ENCODE measurements around the gene ESPN.
A peak's percentile ranks its signal among the peaks of the same experiment; 100 is the strongest.
"Not testable (repeated sequence)": the region's sequence is repeated elsewhere in the genome, so short reads cannot be mapped to it uniquely, and the experiment has no call there.

Gene ESPN, protein sequence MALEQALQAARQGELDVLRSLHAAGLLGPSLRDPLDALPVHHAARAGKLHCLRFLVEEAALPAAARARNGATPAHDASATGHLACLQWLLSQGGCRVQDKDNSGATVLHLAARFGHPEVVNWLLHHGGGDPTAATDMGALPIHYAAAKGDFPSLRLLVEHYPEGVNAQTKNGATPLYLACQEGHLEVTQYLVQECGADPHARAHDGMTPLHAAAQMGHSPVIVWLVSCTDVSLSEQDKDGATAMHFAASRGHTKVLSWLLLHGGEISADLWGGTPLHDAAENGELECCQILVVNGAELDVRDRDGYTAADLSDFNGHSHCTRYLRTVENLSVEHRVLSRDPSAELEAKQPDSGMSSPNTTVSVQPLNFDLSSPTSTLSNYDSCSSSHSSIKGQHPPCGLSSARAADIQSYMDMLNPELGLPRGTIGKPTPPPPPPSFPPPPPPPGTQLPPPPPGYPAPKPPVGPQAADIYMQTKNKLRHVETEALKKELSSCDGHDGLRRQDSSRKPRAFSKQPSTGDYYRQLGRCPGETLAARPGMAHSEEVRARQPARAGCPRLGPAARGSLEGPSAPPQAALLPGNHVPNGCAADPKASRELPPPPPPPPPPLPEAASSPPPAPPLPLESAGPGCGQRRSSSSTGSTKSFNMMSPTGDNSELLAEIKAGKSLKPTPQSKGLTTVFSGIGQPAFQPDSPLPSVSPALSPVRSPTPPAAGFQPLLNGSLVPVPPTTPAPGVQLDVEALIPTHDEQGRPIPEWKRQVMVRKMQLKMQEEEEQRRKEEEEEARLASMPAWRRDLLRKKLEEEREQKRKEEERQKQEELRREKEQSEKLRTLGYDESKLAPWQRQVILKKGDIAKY

DNA sequence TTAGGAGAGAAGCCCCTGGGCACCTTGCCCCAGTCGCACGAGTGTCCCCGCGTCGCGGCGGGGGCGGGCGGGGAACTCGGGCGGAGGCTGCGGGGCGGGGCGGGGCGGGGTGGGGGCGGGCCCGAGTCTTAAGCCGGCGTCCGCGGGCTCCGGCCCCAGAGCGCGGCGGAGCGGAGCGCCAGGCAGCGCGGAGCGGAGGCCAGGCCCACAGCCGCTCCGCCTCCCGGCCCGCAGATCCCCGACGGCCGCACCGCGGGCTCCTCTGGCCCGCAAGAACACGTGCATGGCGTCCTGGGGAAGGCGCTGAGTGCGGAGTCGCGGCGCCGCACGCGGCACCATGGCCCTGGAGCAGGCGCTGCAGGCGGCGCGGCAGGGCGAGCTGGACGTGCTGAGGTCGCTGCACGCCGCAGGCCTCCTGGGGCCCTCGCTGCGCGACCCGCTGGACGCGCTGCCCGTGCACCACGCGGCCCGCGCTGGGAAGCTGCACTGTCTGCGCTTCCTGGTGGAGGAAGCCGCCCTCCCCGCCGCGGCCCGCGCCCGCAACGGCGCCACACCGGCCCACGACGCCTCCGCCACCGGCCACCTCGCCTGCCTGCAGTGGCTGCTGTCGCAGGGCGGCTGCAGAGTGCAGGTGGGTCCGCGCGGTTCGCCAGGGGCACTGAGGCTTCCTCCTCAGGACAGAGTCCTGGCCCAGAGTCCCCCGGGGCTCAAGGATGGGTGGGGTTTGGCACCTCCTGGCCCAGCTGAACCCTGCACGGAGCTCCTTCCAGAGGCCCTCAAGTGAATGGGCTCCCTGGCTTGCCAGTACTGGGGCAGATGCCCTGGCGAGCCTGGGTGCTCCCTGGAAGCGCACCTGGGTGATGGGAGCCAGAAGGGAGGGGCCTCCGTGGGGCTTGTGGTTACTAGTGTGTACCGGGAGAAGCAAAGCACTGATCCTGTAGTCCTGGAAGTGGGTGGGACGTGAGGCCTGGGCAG lies at the start of gene ESPN:
ESPN (plus strand) TSS at position 158 of the 975 bp plus-strand sequence; CDS start at position 338, 180 bp downstream.
- DNase-seq (ENCODE audit: low spot score), result peak; percentile 49

DNA sequence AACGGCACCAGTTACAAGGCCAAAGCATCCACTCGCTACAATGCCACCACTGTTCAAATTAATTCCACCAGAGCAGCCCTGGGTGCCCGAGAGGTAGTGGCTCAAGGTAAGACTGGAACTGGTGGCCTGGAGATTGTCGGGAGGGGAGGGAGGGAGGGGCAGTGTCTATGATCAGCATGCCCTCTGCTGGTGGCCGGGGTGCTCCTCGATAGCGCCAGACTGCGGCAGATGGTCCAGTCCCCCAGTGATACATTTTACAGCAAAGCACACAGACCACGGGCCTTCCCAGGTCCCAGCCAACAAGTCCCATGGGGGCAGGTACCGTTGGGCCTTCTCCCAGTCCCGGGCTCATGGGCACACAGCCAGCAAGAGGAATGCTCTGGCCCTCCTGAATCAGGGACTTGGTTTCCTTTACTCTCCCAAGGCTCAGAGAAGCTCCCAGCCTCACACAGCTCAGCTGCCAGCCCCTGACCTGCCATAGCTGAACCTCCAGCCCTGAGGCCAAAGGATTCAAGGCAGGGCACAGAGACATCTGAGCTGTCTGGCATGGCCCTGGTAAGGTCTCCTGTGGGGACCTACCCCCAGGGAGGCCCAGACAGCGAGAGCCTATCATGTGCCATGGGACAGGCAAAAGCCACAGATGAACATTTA lies 46.4 kb upstream of the ESPN start:
- DNase-seq (ENCODE audit: low spot score), result no peak

DNA sequence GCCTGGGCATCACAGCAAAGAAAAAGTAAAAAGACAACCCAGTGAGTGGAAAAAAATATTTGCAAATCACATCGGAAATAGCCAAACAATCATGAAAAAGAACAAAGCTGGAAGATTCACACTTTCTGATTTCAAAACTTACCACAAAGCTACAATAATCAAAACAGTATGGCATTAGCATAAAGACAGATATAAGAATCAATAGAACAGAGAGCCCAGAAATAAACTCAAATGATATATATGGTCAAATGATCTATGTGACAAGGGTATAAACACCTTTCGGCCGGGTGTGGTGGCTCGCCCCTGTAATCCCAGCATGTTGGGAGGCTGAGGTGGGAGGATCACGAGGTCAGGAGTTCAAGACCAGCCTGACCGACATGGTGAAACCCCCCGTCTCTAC lies 44.5 kb upstream of the ESPN start:
- DNase-seq (ENCODE audit: low spot score), result no peak

DNA sequence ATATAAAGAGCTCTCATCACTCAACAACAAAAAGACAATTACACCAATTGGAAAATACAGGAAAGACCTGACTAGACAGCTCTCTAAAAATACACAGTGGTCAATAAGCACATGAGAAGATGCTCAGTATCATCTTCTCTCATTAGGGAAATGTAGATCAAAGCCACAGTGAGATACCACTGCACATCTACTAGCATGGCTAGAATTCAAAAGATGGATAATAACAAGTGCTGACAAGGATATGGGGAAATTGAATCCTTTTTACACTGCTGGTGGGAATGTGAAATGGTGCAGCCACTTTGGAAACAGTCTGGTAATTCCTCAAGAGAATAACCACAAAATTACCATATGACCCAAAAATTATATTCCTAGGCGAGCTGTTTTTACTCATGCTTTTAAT lies 40.4 kb upstream of the ESPN start:
- no peak for DNase-seq (ENCODE audit: low spot score)

DNA sequence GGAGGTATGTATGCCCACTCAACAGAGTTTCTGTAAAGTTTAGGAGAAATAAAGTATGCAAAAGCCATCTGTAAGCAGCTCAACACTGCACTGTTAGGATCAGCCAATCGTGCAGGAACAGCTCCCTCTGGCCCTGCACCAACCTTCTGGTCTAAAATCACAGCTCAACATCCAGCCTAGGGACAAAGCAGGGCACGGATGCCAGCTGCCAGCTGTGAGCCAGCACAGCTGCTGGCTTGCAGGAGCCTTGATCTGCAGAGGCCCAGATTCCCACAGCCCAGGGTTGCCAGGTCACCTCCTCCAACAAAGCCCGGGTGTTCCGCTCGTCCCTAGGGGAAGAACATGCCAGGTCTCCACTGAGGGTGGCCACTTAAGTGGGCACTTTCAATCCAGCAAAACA lies 39.6 kb upstream of the ESPN start:
- DNase-seq (ENCODE audit: low spot score), result no peak

DNA sequence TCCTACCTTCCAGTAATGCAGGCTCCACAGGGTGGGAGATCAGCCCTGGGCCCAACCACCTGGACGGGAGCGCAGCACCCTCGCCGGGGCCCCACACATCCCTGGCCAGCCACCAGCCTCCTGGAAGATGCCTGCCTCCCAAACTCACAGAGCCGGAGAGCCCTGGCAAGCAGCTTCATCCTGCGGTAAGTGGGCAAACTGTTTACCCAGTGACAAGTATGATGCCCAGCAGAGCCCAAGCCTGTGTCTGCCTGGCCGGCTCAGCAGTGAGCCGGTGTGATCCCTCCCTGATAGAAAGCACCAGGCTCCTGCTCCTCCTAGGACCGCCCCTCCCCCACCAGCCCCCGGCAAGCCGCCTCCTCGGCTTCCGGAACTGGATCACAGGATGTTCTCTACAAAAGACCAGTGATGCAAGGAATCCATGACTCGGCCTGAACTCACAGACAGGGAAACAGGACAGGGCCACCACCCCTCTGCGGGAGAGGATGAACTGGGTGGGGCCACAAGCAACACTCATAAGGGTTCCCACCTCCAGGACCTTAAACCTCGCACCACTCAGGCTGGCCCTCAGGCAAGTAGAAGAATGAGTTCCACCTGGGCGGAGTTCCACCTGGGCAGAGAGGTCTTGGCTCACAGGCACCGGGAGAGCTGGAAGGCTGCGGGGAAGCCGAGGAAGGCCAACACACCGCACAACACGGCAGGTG lies 38.9 kb upstream of the ESPN start:
- no peak for DNase-seq (ENCODE audit: low spot score)

DNA sequence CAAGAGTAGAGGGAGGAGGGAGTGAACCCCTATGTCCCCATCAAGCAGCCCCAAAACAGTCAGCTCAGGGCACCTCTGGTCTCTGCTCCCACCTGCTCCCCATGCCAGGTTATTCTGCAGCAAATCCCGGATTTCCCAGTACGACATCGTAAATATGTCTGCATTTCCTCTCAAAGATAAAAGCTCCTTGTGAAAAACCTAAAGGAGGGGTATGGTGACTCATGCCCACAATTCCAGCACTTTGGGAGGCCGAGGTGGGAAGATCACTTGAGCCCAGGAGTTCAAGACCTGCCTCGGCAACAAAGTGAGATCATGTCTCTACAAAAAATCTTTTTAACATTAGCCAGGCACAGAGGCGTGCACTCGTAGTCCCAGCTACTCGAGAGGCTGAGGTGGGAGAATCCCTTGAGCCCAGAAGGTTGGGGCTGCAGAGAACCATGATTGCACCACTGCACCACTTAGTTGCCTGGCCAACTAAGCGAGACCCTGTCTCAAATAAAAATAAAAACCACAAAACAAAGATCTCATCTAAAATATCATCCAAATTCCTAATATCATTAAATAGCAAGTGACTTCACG lies 38.1 kb upstream of the ESPN start:
- no peak for DNase-seq (ENCODE audit: low spot score)

DNA sequence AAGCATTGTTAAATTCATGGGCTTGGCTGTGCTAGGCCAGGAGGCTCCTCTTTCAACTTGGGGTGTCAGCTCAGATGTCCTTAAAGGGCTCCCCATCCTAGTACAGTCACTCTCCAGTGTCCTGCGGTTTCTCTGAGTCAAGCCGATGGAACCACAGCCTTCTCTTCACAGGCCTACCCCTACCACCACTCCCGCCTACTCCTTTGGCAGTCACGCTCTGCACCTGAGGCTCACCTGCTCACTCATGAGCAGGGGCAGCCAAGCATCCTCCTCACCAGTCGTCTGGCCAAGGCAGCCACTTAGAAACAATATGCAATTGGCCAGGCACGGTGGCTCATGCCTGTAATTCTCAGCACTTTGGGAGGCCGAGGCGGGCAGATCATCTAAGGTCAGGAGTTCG lies 34.6 kb upstream of the ESPN start:
- DNase-seq (ENCODE audit: low spot score), result no peak

DNA sequence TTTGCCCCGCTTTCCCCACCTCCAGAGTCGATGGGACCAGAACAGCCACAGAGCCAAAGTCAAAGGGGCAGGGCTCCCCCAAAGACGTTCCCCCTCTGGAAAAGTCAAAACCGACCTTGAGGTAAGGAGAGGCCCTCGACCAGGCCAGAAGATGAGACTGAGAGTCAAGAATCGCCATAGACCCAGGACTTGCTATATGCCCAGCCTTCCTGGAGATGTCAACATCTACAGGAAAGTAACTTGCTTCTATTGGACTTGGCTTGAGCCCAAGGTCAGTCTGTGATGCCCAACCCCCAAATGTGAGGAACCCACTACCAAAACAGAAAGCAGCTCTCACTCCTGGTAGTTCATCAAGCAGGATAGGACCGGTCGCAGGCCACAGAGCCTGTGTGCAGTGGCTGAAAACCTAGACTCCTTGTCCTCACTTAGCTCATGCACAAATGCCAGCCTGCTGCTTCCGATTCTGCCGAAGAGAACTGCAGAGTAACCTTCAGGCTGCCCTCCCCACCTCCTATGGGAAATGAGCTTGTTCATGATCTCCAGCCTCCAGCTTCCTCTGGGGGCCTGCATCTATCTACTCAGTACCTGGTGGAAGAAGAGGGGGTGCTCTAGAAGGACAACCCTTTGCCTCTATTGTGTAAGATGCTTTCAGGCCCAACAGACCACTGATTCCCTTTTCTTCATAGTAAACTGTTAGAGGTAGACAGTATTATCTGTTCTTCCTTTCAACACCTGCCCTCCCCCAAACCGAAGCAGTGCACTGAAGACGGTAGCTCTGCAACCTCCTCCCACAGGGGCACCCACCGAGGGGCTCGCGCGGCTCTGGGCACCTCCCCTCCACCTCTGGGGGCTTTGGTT lies 32.4 kb upstream of the ESPN start:
- no peak for DNase-seq (ENCODE audit: low spot score)

DNA sequence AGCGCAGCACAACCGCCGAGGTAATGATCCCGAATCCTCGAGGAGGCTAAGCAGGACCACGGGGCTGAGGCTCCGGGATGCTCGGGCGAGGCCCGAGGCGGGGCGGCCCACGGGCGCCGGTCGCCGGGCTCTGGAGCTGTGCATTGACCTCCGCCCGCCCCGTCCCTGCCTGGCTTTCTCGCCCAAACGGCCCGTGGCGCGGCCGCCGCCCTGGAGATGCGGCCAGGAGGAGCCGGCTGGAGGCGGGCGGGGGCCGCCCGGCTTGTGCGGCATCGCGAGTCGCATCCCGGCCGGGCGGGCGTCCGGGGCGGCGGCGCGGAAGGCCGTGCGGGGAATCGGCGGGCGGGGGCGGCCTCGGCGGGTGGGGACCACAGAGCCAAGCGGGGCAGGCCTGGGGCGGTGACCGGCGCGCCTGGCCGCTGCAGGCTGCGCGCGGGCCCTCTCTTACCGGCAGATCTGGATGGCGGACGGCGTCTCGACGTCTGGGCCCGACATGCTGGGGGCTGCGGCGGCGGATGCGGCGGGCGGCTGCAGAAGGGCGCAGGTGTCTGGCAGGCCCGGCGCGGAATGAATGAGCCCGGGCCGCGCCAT lies 31.7 kb upstream of the ESPN start:
- no peak for DNase-seq (ENCODE audit: low spot score)

DNA sequence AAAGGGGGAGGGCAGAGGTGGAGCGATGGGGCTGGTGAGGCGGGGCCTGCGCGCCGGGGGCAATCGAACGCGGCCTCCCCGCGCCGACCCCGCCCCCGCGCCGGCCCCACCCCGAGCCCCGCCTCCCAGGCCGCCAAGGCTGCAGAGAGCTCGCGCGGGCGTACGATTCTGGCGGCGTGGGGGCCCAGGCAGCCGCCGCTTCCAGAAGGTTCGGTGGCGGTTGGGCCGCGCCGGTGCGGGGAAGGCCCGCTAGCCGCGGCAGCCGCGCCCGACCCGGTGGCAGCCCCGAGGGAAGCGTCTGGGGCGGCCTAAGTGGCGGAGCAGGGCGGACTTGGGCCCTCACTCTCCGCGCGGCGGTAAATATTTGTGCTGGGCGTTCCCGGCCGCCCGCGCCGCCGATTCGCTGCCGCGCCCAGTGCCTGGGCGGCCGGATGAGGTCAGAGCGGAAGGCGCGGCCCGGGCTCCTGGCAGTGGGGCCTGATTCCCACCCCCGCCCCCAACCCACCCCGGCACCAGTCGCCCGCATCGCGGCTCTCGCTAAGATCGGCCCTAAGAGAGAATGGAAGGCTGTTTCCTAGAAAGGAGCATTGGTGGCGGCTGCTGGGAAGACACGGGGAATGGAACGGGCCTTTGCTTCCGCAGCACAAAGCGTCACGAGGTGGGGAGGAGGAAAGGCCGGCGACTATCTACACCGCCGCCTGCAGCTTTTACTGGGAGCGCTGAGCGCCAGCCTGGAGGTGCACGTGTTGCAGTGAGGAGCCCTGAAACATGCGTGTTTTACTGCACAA lies 31.0 kb upstream of the ESPN start, which contains the start of gene ACOT7:
ACOT7 (minus strand) TSS at position 368 of the 788 bp plus-strand sequence. CDS start 368 bp downstream, outside the sequence.
- peak; percentile 96 for DNase-seq (ENCODE audit: low spot score)

DNA sequence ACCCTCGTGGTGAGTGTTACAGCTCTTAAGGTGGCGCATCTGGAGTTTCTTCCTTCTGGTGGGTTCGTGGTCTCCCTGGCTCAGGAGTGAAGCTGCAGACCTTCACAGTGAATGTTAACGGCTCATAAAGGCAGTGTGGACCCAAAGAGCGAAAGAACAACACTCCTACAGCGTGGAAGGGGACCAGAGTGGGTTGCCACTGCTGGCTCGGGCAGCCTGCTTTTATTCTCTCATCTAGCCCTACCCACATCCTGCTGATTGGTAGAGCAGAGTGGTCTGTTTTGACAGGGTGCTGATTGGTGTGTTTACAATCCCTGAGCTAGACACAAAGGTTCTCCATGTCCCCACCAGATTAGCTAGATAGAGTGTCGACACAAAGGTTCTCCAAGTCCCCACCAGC lies 29.4 kb upstream of the ESPN start:
- not testable (repeated sequence) for DNase-seq (ENCODE audit: low spot score)

DNA sequence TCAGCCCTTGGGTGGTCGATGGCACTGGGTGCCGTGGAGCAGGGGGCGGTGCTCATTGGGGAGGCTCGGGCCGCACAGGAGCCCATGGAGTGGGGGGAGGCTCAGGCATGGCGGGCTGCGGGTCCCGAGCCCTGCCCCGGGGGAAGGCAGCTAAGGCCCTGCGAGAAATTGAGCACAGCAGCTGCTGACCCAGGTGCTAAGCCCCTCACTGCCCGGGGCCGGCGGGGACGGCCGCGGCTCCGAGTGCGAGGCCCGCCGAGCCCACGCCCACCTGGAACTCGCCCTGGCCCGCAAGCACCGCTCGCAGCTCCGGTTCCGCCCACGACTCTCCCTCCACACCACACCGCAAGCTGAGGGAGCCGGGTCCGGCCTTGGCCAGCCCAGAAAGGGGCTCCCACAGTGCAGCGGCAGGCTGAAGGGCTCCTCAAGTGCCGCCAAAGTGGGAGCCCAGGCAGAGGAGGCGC lies 28.8 kb upstream of the ESPN start:
- not testable (repeated sequence) for DNase-seq (ENCODE audit: low spot score)

DNA sequence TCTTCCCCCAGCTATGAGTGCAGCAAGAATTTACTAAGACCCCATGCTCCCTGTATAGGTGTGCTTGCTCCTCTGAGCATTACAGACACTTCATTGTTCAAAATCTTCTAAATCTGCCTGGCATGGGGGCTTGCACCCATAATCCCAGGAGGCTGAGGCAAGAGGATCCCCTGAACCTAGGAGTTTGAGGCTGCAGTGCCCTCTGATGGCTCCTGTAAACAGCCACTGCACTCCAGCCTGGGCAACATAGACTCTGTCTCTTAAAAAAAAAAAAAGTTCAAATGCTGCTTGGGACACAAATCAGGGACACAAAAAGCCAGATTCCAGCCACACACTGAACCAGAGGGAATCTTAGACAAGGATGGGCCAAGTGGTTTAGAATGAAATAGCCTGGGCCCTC lies 27.6 kb upstream of the ESPN start:
- DNase-seq (ENCODE audit: low spot score), result no peak

DNA sequence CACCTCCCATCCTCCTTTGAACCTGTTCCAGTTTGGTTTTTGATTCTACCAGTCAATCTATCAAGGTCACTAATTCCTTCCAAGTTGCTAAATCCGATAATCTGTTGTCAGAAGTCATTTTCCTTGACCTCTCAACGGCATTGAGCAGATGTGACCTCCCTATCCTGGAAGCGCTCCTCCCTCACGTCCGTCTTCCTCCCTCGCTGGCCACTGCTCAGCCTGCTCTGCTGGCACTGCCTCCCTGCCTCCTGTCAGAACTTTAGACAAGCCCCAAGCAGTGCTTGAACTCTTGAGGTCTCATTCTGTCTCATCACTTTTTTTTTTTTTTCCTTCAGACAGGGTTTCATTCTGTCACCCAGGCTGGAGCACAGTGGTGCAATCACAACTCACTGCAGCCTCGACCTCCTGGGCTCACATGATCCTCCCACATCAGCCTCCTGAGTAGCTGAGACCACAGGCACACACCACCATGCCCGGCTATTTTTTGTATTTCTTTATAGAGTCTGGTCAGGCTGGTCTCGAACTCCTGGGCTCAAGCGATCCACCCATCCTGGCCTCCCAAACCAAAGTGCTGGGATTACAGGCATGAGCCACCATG lies 26.6 kb upstream of the ESPN start:
- DNase-seq (ENCODE audit: low spot score), result no peak

DNA sequence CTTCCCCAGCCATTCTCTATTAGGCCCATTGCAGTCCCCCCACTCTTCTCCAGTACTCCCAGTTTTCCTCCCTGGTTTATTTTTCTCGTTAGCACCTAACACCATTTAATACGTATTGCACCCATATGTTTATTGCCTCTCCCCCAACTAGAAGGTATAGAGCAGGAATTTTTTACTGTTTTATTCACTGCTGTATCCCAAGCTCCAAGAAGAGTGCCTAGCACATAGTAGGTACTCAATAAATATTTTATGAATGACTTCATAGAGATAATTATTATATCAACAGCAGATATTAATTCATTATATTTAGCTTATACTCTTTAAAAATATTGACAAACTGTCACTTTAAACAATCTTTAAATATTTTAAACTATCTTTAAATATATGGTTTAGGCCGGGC lies 25.3 kb upstream of the ESPN start:
- no peak for DNase-seq (ENCODE audit: low spot score)

DNA sequence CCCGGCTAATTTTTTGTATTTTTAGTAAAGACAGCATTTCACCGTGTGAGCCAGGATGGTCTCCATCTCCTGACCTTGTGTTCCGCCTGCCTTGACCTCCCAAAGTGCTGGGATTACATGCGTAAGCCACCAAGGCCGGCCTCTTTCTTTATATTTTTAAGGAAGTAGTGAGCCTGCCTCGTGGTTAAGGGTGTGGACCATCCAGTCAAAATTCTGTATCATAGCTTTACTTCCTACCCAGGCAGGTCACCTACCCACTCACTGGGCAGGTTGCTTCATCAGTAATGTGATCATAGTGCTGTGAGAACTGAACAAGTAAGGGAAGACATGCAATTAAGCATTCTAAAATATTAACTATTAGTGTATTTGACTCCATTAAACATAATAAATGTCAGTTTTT lies 22.9 kb upstream of the ESPN start:
- DNase-seq (ENCODE audit: low spot score), result no peak

DNA sequence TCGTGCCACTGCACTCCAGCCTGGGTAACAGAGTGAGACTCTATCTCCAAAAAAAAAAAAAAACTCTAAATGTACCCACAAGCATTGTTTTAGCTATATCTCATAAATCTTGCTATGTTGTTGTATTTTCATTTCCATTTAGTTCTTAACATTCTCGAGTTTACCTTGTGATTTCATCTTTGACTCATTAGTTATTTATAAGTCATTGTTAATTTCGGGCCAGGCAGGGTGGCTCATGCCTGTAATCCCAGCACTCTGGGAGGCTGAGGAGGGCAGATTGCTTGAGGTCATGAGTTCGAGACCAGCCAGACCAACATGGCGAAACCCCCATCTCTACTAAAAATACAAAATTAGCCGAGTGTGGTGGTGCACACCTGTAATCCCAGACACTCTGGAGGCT lies 16.6 kb upstream of the ESPN start:
- no peak for DNase-seq (ENCODE audit: low spot score)

Measured in germinal center (tissue), 1 donor.